Keratinocyte (primary cell): ENCODE results near the gene SDK2. TPM values are rescaled to one million over a fixed set of nuclear protein-coding genes. Genes with fewer than 3 reads are reported as not detected.

ENCODE experiments used
- DNase-seq: peaks from one replicate; pipeline ENCODE4 v3.0.0-alpha.2; 2011; ENCODE audit warnings: low read depth, missing footprints, low spot score
- FAIRE-seq: peaks from 2 replicates; lab custom pipeline; 2011; peaks lifted over from hg19 to GRCh38; lab: Jason Lieb, UNC
- H2AFZ ChIP-seq: 2 replicates; pipeline ENCODE4 v1.6.0; 2012; ENCODE audit warnings: low read length, control low read depth, inconsistent platforms; ENCODE audit not compliant: control insufficient read depth
- H3K27ac ChIP-seq: 2 replicates; pipeline ENCODE4 v1.5.1; 2011; ENCODE audit warnings: low read length; ENCODE audit not compliant: control insufficient read depth, insufficient read depth
- H3K27me3 ChIP-seq: 3 replicates; pipeline ENCODE4 v1.6.0; 2011; ENCODE audit warnings: low read length; ENCODE audit not compliant: control insufficient read depth, insufficient read depth; ENCODE audit errors: extremely low read depth
- H3K36me3 ChIP-seq, 2 experiments: 2 replicates in 1 of 2; 3 replicates in 1 of 2; pipeline ENCODE4 v1.5.1; 2011; ENCODE audit warnings: low read length in 2 of 2, mild to moderate bottlenecking in 1 of 2; ENCODE audit not compliant: control insufficient read depth in 2 of 2, insufficient read depth in 2 of 2; ENCODE audit errors: extremely low read depth in 1 of 2
- H3K4me1 ChIP-seq: 3 replicates; pipeline ENCODE4 v1.5.1; 2011; ENCODE audit warnings: low read length; ENCODE audit not compliant: control insufficient read depth, insufficient read depth; ENCODE audit errors: extremely low read depth
- H3K4me2 ChIP-seq: 3 replicates; pipeline ENCODE4 v1.6.0; 2011; ENCODE audit warnings: low read depth, low read length; ENCODE audit not compliant: control insufficient read depth, insufficient read depth; ENCODE audit errors: extremely low read depth
- H3K4me3 ChIP-seq, 3 experiments: fragments of 200-600 bp in 1 of 3; sonication (generic) in 1 of 3; 2 replicates in 2 of 3; 3 replicates in 1 of 3; pipeline ENCODE4 v1.5.1; 2011 to 2016; ENCODE audit warnings: low read length in 3 of 3, mild to moderate bottlenecking in 3 of 3, control low read depth in 2 of 3, inconsistent platforms in 1 of 3, low read depth in 1 of 3, mixed read lengths in 1 of 3, mixed run types in 1 of 3, moderate library complexity in 1 of 3; ENCODE audit not compliant: control insufficient read depth in 2 of 3, insufficient read depth in 2 of 3; ENCODE audit errors: extremely low read depth in 1 of 3
- H3K79me2 ChIP-seq: 2 replicates; pipeline ENCODE4 v1.6.0; 2012; ENCODE audit warnings: low read length; ENCODE audit not compliant: control insufficient read depth, insufficient read depth
- H3K9ac ChIP-seq: 3 replicates; pipeline ENCODE4 v1.6.0; 2011; ENCODE audit warnings: low read length; ENCODE audit not compliant: control insufficient read depth, insufficient read depth; ENCODE audit errors: extremely low read depth
- H3K9me1 ChIP-seq: 3 replicates; pipeline ENCODE4 v1.6.0; 2011; ENCODE audit warnings: low read length; ENCODE audit not compliant: control insufficient read depth, insufficient read depth; ENCODE audit errors: extremely low read depth
- H3K9me3 ChIP-seq: 2 replicates; pipeline ENCODE4 v1.5.1; 2012; ENCODE audit warnings: low read depth, low read length; ENCODE audit not compliant: control insufficient read depth
- H4K20me1 ChIP-seq: 3 replicates; pipeline ENCODE4 v1.6.0; 2011; ENCODE audit warnings: low read length; ENCODE audit not compliant: control insufficient read depth, insufficient read depth; ENCODE audit errors: extremely low read depth
- EZH2 ChIP-seq: IDR thresholded peaks from one replicate; pipeline ENCODE4 v1.6.1; 2012; ENCODE audit warnings: inconsistent platforms, mild to moderate bottlenecking, low read length, moderate library complexity
- dilution Hi-C: fragments of 300-500 bp; cut with MboI; formaldehyde crosslinking; loops from one replicate; pipeline ENCODE4 v1.7.0; 2020; ENCODE audit warnings: low sequenced_read_pairs; ENCODE audit not compliant: extremely low pct_ligation_motif_present
- polyA plus RNA-seq, 5 experiments: library from polyadenylated mRNA; depleted of rRNA in 3 of 5; stranded (reverse) in 3 of 5; stranded (forward) in 1 of 5; unstranded in 1 of 5; fragments of >200 nt; gene quantifications; 1 replicate in 1 of 5; 2 replicates in 3 of 5; 3 replicates in 1 of 5; pipeline versions ENCODE4 v1.2.1 to v1.2.3, GENCODE V29; 2011 to 2012; ENCODE audit warnings: missing spikeins in 2 of 5, low read depth in 1 of 5, low replicate concordance in 1 of 5
- TF ChIP-seq, protein P1 (sequence below), 3 experiments: IDR thresholded peaks in 1 of 3; conservative IDR thresholded peaks in 1 of 3; optimal IDR thresholded peaks in 1 of 3; 2 replicates in 2 of 3; 3 replicates in 1 of 3; pipeline versions ENCODE3 to v1.5.1; 2011; ENCODE audit warnings: low read length in 3 of 3, mild to moderate bottlenecking in 3 of 3, moderate library complexity in 2 of 3, control low read depth in 1 of 3, inconsistent platforms in 1 of 3; ENCODE audit not compliant: insufficient read depth in 2 of 3; ENCODE audit errors: extremely low read depth in 1 of 3

The SDK2 gene
- polyA plus RNA-seq, 1 donor (not counting 4 experiments of a cell fraction or from before 2014, with no cell fraction given) = 1.8 TPM

DNA sequence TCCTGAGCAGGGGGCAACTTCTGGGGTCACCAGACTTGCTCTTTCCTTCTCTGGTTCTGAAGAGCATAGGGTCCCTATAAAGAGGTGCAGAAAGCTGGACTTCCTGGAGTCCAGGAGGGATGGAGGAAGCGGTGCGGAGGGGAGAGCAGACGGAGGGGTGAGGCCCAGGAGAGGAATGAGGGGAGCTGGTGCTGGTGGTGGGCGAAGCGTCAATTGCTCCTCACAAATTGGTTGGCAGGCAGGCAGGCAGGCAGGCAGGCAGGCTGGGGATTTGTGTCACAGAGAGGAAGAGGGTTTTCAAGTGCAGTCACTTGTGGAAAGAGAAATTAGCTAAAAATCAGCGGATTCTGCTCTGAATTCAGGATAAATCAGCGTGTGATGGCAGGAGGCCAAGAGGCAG is 198.8 kb downstream of the SDK2 start:
- FAIRE-seq = no peak
- Histone ChIP-seq H3K4me1 (no peaks in the 10 kb centered on the region), H3K79me2 (no peaks in the 10 kb centered on the region), H3K27ac (no peak overlapping the region), H3K9me1 (no peaks in the 10 kb centered on the region), H3K9ac (no peak overlapping the region), H3K4me3 (no peak overlapping the region), H3K36me3 (no peaks in the 10 kb centered on the region), H3K4me2 (no peak overlapping the region), H3K27me3 (no peaks in the 10 kb centered on the region), H4K20me1 (no peaks in the 10 kb centered on the region), H2AFZ (no peak overlapping the region), H3K9me3 (no peaks in the 10 kb centered on the region)
- TF ChIP-seq, protein P1, sequence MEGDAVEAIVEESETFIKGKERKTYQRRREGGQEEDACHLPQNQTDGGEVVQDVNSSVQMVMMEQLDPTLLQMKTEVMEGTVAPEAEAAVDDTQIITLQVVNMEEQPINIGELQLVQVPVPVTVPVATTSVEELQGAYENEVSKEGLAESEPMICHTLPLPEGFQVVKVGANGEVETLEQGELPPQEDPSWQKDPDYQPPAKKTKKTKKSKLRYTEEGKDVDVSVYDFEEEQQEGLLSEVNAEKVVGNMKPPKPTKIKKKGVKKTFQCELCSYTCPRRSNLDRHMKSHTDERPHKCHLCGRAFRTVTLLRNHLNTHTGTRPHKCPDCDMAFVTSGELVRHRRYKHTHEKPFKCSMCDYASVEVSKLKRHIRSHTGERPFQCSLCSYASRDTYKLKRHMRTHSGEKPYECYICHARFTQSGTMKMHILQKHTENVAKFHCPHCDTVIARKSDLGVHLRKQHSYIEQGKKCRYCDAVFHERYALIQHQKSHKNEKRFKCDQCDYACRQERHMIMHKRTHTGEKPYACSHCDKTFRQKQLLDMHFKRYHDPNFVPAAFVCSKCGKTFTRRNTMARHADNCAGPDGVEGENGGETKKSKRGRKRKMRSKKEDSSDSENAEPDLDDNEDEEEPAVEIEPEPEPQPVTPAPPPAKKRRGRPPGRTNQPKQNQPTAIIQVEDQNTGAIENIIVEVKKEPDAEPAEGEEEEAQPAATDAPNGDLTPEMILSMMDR (optimal IDR thresholded peaks at IDR 0.05 in 1 of 3, IDR thresholded peaks at IDR 0.05 in 1 of 3, conservative IDR thresholded peaks at IDR 0.05 in 1 of 3; ENCODE audit: extremely low read depth in 1 of 3, insufficient read depth in 2 of 3, low read length in 3 of 3) = no peak
- TF ChIP-seq EZH2 = no peak
- DNase-seq = no peak
- dilution Hi-C loops = no loop called here

DNA sequence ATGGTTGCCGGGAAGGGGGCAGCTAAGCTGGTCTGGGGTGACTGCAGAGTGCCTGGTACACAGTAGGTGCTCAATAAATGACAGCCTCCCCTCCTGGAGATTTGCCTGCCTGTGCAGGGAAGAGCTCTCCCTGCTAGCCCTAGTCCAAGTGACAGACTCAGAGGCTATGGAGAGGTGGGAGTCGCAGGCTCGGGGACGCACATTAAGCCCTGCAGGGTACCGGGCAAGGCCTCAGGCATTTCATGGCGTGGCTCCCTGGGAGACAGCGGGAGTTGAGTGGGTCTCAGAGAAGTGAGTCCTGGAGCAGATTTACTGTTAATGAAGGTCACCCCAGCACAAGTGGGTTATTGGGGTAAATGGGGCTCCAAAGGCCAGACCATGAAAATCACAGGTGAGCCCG is 200.2 kb downstream of the SDK2 start:
- Histone ChIP-seq H3K79me2 (no peaks in the 10 kb centered on the region), H2AFZ (no peak overlapping the region), H3K9me1 (no peaks in the 10 kb centered on the region), H3K9ac (no peak overlapping the region), H3K27me3 (no peaks in the 10 kb centered on the region), H3K4me2 (no peak overlapping the region), H4K20me1 (no peaks in the 10 kb centered on the region), H3K27ac (no peak overlapping the region), H3K36me3 (no peaks in the 10 kb centered on the region), H3K4me3 (no peak overlapping the region), H3K9me3 (no peaks in the 10 kb centered on the region), H3K4me1 (no peaks in the 10 kb centered on the region)
- FAIRE-seq (no peak), DNase-seq (no peak)
- dilution Hi-C loops = no loop called here
- no peak for TF ChIP-seq EZH2
- TF ChIP-seq, protein P1 (optimal IDR thresholded peaks at IDR 0.05 in 1 of 3, IDR thresholded peaks at IDR 0.05 in 1 of 3, conservative IDR thresholded peaks at IDR 0.05 in 1 of 3; ENCODE audit: extremely low read depth in 1 of 3, insufficient read depth in 2 of 3, low read length in 3 of 3) = no peak
